H1 (cell line): ENCODE data around the gene ADRB2. TPM values are rescaled to one million over a fixed set of nuclear protein-coding genes. Genes with fewer than 3 reads are reported as not detected.

Experiments
- CTCF ChIA-PET: fragments of 300-600 bp; sonication (Branson Sonifier 250); formaldehyde crosslinking; loops from one replicate; lab custom pipeline; 2021; ENCODE audit not compliant: partially characterized antibody; lab: Charles Lee
- POLR2A ChIA-PET: fragments of 300-600 bp; sonication (Branson Sonifier 250); formaldehyde crosslinking; loops from one replicate; lab custom pipeline; 2021; ENCODE audit warnings: inconsistent platforms; ENCODE audit not compliant: partially characterized antibody; lab: Charles Lee
- DNase-seq, 2 experiments: peaks; one replicate each; pipeline versions ENCODE4 v3.0.0 to v3.0.0-alpha.2; 2010 to 2022; ENCODE audit warnings: low spot score in 2 of 2, low read depth in 1 of 2, mixed read lengths in 1 of 2
- FAIRE-seq: peaks from 2 replicates; lab custom pipeline; 2011; peaks lifted over from hg19 to GRCh38; lab: Jason Lieb, UNC
- H2AFZ ChIP-seq: 2 replicates; pipeline ENCODE4 v1.8.1; 2012; ENCODE audit warnings: low read length, inconsistent platforms
- H2AK5ac ChIP-seq: 2 replicates; pipeline ENCODE4 v1.6.1; 2013; ENCODE audit warnings: low read depth, low read length
- H2BK120ac ChIP-seq: replicated peaks from 2 replicates; pipeline ENCODE3; 2013; ENCODE audit warnings: low read depth, low read length, inconsistent platforms
- H2BK12ac ChIP-seq: 2 replicates; pipeline ENCODE4 v1.6.1; 2013; ENCODE audit warnings: low read depth, low read length
- H2BK15ac ChIP-seq: 2 replicates; pipeline ENCODE4 v1.6.1; 2013; ENCODE audit warnings: low read length
- H2BK20ac ChIP-seq: 2 replicates; pipeline ENCODE4 v1.6.1; 2013; ENCODE audit warnings: low read length
- H2BK5ac ChIP-seq: 2 replicates; pipeline ENCODE4 v1.6.1; 2013; ENCODE audit warnings: low read depth, low read length
- H3K14ac ChIP-seq: 2 replicates; pipeline ENCODE4 v1.6.1; 2013; ENCODE audit warnings: inconsistent platforms; ENCODE audit not compliant: insufficient read length
- H3K18ac ChIP-seq: 2 replicates; pipeline ENCODE4 v1.6.1; 2013; ENCODE audit warnings: low read length; ENCODE audit errors: extremely low read depth
- H3K23ac ChIP-seq: 2 replicates; pipeline ENCODE4 v1.6.1; 2013; ENCODE audit warnings: inconsistent platforms; ENCODE audit not compliant: insufficient read length
- H3K23me2 ChIP-seq: 2 replicates; pipeline ENCODE4 v1.6.1; 2013; ENCODE audit warnings: low read depth, low read length
- H3K27ac ChIP-seq: 2 replicates; pipeline ENCODE4 v1.6.1; 2011; ENCODE audit warnings: low read depth, low read length, inconsistent platforms
- H3K27me3 ChIP-seq, 4 experiments: replicated peaks in 1 of 4; 1 replicate in 1 of 4; 2 replicates in 3 of 4; pipeline versions ENCODE4 v1.6.1 to v1.8.1; 2011 to 2013; ENCODE audit warnings: low read length in 3 of 4, mild to moderate bottlenecking in 3 of 4, inconsistent platforms in 2 of 4, mixed read lengths in 2 of 4, moderate library complexity in 1 of 4; ENCODE audit not compliant: control insufficient read depth in 3 of 4, insufficient read depth in 3 of 4; ENCODE audit errors: extremely low read depth in 1 of 4
- H3K36me3 ChIP-seq, 4 experiments: 2 replicates each; pipeline versions ENCODE4 v1.6.1 to v1.8.1; 2011 to 2013; ENCODE audit warnings: mild to moderate bottlenecking in 4 of 4, low read length in 3 of 4, moderate library complexity in 2 of 4, control low read depth in 1 of 4, inconsistent platforms in 1 of 4; ENCODE audit not compliant: insufficient read depth in 4 of 4, control insufficient read depth in 2 of 4
- H3K4ac ChIP-seq: replicated peaks from 2 replicates; pipeline ENCODE3; 2013; ENCODE audit warnings: low read length, low read depth, mixed read lengths, inconsistent platforms; ENCODE audit not compliant: insufficient read length
- H3K4me1 ChIP-seq, 4 experiments: replicated peaks in 1 of 4; 1 replicate in 1 of 4; 2 replicates in 3 of 4; pipeline versions ENCODE4 v1.6.1 to v1.8.1; 2011 to 2013; ENCODE audit warnings: low read length in 3 of 4, inconsistent platforms in 2 of 4, mixed read lengths in 1 of 4; ENCODE audit not compliant: insufficient read depth in 4 of 4, control insufficient read depth in 3 of 4
- H3K4me2 ChIP-seq, 2 experiments: 2 replicates each; pipeline versions ENCODE4 v1.6.1 to v1.8.1; 2011 to 2013; ENCODE audit warnings: low read depth in 2 of 2, low read length in 2 of 2, control low read depth in 1 of 2, inconsistent platforms in 1 of 2, mild to moderate bottlenecking in 1 of 2; ENCODE audit not compliant: insufficient read depth in 1 of 2
- H3K4me3 ChIP-seq, 4 experiments: fragments of 200-600, 300-600 bp in 1 of 4; sonication (generic), shearing (Covaris generic), sonication (Bioruptor Twin) in 1 of 4; 2 replicates each; pipeline versions ENCODE4 v1.5.1 to v1.8.1; 2011 to 2016; ENCODE audit warnings: low read length in 4 of 4, low read depth in 3 of 4, control low read depth in 2 of 4, inconsistent platforms in 2 of 4, mild to moderate bottlenecking in 2 of 4, mixed read lengths in 1 of 4, moderate library complexity in 1 of 4; ENCODE audit not compliant: insufficient read depth in 2 of 4; ENCODE audit errors: extremely low read depth in 1 of 4
- H3K56ac ChIP-seq: replicated peaks from 2 replicates; pipeline ENCODE3; 2013; ENCODE audit warnings: low read depth, mild to moderate bottlenecking, mixed read lengths, low read length, inconsistent platforms; ENCODE audit not compliant: insufficient read length
- H3K79me1 ChIP-seq: 2 replicates; pipeline ENCODE4 v1.6.1; 2013; ENCODE audit warnings: low read depth, low read length, control low read depth
- H3K79me2 ChIP-seq, 2 experiments: 2 replicates each; pipeline versions ENCODE4 v1.6.1 to v1.8.1; 2012 to 2013; ENCODE audit warnings: low read length in 2 of 2, mild to moderate bottlenecking in 2 of 2, inconsistent platforms in 1 of 2; ENCODE audit not compliant: insufficient read depth in 2 of 2, control insufficient read depth in 1 of 2
- H3K9ac ChIP-seq, 4 experiments: replicated peaks in 1 of 4; 1 replicate in 1 of 4; 2 replicates in 3 of 4; pipeline versions ENCODE4 v1.6.1 to v1.8.1; 2011 to 2013; ENCODE audit warnings: low read depth in 3 of 4, low read length in 3 of 4, control low read depth in 2 of 4, mild to moderate bottlenecking in 2 of 4, moderate library complexity in 2 of 4, inconsistent platforms in 1 of 4; ENCODE audit errors: extremely low read depth in 1 of 4
- H3K9me3 ChIP-seq, 2 experiments: 2 replicates each; pipeline versions ENCODE4 v1.6.1 to v1.8.1; 2012 to 2013; ENCODE audit warnings: mild to moderate bottlenecking in 2 of 2, moderate library complexity in 2 of 2, control low read depth in 1 of 2, inconsistent platforms in 1 of 2, low read depth in 1 of 2, low read length in 1 of 2, mixed read lengths in 1 of 2; ENCODE audit not compliant: insufficient read depth in 2 of 2
- H4K20me1 ChIP-seq, 2 experiments: replicated peaks in 1 of 2; 2 replicates each; pipeline versions ENCODE3 to v1.8.1; 2011 to 2013; ENCODE audit warnings: inconsistent platforms in 2 of 2, low read length in 2 of 2, mild to moderate bottlenecking in 1 of 2; ENCODE audit not compliant: insufficient read depth in 2 of 2, control insufficient read depth in 1 of 2
- H4K5ac ChIP-seq: 2 replicates; pipeline ENCODE4 v1.6.1; 2013; ENCODE audit warnings: low read length, low read depth, mixed read lengths, inconsistent platforms; ENCODE audit not compliant: insufficient read length
- H4K8ac ChIP-seq: 2 replicates; pipeline ENCODE4 v1.8.0; 2013; ENCODE audit warnings: mild to moderate bottlenecking, moderate library complexity, low read length, inconsistent platforms; ENCODE audit not compliant: insufficient read depth; ENCODE audit errors: extremely low read depth
- H4K91ac ChIP-seq: replicated peaks from 2 replicates; pipeline ENCODE3; 2013; ENCODE audit warnings: low read length, mixed read lengths, inconsistent platforms; ENCODE audit not compliant: insufficient read length
- CHD2 ChIP-seq: IDR thresholded peaks from 2 replicates; pipeline ENCODE4 v1.6.1; 2012; ENCODE audit warnings: low read length, improper control_type of control experiment
- EGR1 ChIP-seq: IDR thresholded peaks from 2 replicates; pipeline ENCODE4 v1.6.1; 2011; ENCODE audit warnings: low read depth, low read length, borderline replicate concordance
- EZH2 ChIP-seq: fragments of 200-600 bp; sonication (generic); IDR thresholded peaks from 2 replicates; pipeline ENCODE4 v1.7.1; 2012; ENCODE audit warnings: low read depth, mild to moderate bottlenecking, moderate library complexity, low read length, inconsistent platforms; ENCODE audit not compliant: severe bottlenecking
- MAX ChIP-seq: IDR thresholded peaks from 2 replicates; pipeline ENCODE4 v1.6.1; 2012; ENCODE audit warnings: inconsistent platforms
- WGBS, 2 experiments: shearing (Covaris generic) in 1 of 2; methylation state at CpG; one replicate each; pipeline versions ENCODE4 v1.1.6 to v1.1.7; 2013 to 2015; ENCODE audit warnings: low lambda C conversion rate in 2 of 2, mixed read lengths in 2 of 2, inconsistent platforms in 1 of 2, low coverage in 1 of 2, missing lambda C conversion rate in 1 of 2; ENCODE audit not compliant: insufficient replicate concordance in 2 of 2, insufficient coverage in 1 of 2, insufficient read length in 1 of 2; ENCODE audit errors: extremely low coverage in 1 of 2, missing lambda C conversion rate in 1 of 2; 5-methylcytosine and 5-hydroxymethylcytosine counted together
- polyA plus RNA-seq, 7 experiments: library from polyadenylated mRNA; depleted of rRNA in 3 of 7; stranded (reverse) in 5 of 7; unstranded in 2 of 7; fragments of >200 nt in 5 of 7; fragments of 200-250 nt in 2 of 7; gene quantifications; 1 replicate in 5 of 7; 2 replicates in 1 of 7; 4 replicates in 1 of 7; pipeline versions ENCODE4 v1.2.1 to v1.2.3, GENCODE V29; 2011 to 2013; ENCODE audit warnings: missing spikeins in 2 of 7, mixed read lengths in 2 of 7
- total RNA-seq: library from RNA; stranded (reverse); fragmentation: NEBNext Ultra II Directional; extraction: Animal tissue kit (Norgen Biotek cat#: 25700); gene quantifications from 2 replicates; pipeline ENCODE4 v1.2.1, GENCODE V29; 2021

The ADRB2 gene
- total and polyA plus RNA-seq, 2 of the 8 experiments (the other 6 are each of a cell fraction or from before 2014, with no cell fraction given) = 0.65 to 0.77 TPM

- no peak overlapping the region for H4K91ac ChIP-seq
- H3K27ac ChIP-seq = no peak overlapping the region
- no peaks in the 10 kb centered on the region for H3K23me2 ChIP-seq
- H3K9me3 ChIP-seq = no peaks in the 10 kb centered on the region
- H3K18ac ChIP-seq = no peak overlapping the region
- no peak overlapping the region for H2BK120ac ChIP-seq
- H3K27me3 ChIP-seq = no peaks in the 10 kb centered on the region
- no peak overlapping the region for H3K9ac ChIP-seq
- no peaks in the 10 kb centered on the region for H3K36me3 ChIP-seq
- H2AFZ ChIP-seq = no peak overlapping the region
- no peak overlapping the region for H2BK20ac ChIP-seq
- H3K4me2 ChIP-seq = no peak overlapping the region
- no peak overlapping the region for H2BK12ac ChIP-seq
- ChIA-PET CTCF (no interaction called here), POLR2A (no interaction called here)
- no peak overlapping the region for H3K4ac ChIP-seq
- WGBS, 2 experiments = 90% methylated on average over 10 of the region's 10 CpGs; no CpG with 5 or more reads in 1 of the 2 experiments
- no peak overlapping the region for H3K56ac ChIP-seq
- H3K4me3 ChIP-seq = no peak overlapping the region
- H4K5ac ChIP-seq = no peak overlapping the region
- no peaks in the 10 kb centered on the region for H4K20me1 ChIP-seq
- H2BK15ac ChIP-seq = no peak overlapping the region
- H4K8ac ChIP-seq = no peak overlapping the region
- DNase-seq (no peak), FAIRE-seq (no peak)
- H3K79me2 ChIP-seq = no peaks in the 10 kb centered on the region
- no peak overlapping the region for H3K23ac ChIP-seq
- H2AK5ac ChIP-seq = no peak overlapping the region
- no peaks in the 10 kb centered on the region for H3K79me1 ChIP-seq
- H2BK5ac ChIP-seq = no peak overlapping the region
- peaks cover 0 to 4% (median 0%) of the 10 kb centered on the region in 4 experiments; a peak in 2 of 7 replicates for H3K4me1 ChIP-seq
- H3K14ac ChIP-seq = no peak overlapping the region
- TF ChIP-seq MAX = no peak
- TF ChIP-seq EGR1 = no peak
- TF ChIP-seq EZH2 = no peak
- TF ChIP-seq CHD2 = no peak
These were observed 17.4 kb upstream of the ADRB2 start for GRCh38 chr5:148808864-148809642.
